Measurements from ENCODE around the gene MED10. TPM values are rescaled to one million over a fixed set of nuclear protein-coding genes. Genes with fewer than 3 reads are reported as not detected.

The MED10 gene
- total RNA-seq, 1 donor from 2014 or later: 38.3 TPM

DNA sequence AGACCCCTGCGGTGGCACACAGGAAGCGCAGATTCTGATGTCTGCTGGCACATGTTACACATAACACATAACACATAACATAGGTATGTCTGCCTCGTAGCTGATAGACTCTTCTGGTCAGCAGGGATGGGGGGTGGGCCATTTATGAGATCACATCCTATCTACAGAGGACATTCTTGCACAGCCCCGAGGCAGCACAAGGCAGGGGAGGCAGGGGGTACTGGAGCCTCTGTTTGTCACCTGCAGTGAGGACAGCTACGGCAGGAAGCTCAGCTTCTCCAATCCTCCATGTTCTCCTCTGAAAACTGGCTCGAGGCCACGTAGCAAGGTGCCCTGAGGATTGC is 16.7 kb upstream of the MED10 start:
- TF ChIP-seq, protein P1, sequence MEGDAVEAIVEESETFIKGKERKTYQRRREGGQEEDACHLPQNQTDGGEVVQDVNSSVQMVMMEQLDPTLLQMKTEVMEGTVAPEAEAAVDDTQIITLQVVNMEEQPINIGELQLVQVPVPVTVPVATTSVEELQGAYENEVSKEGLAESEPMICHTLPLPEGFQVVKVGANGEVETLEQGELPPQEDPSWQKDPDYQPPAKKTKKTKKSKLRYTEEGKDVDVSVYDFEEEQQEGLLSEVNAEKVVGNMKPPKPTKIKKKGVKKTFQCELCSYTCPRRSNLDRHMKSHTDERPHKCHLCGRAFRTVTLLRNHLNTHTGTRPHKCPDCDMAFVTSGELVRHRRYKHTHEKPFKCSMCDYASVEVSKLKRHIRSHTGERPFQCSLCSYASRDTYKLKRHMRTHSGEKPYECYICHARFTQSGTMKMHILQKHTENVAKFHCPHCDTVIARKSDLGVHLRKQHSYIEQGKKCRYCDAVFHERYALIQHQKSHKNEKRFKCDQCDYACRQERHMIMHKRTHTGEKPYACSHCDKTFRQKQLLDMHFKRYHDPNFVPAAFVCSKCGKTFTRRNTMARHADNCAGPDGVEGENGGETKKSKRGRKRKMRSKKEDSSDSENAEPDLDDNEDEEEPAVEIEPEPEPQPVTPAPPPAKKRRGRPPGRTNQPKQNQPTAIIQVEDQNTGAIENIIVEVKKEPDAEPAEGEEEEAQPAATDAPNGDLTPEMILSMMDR (conservative IDR thresholded peaks at IDR 0.05; ENCODE audit: low read depth, low read length): no peak
- H3K4me3 ChIP-seq (ENCODE audit: low read depth, low read length): no peak overlapping the region
- no peak for DNase-seq (ENCODE audit: low read depth)

DNA sequence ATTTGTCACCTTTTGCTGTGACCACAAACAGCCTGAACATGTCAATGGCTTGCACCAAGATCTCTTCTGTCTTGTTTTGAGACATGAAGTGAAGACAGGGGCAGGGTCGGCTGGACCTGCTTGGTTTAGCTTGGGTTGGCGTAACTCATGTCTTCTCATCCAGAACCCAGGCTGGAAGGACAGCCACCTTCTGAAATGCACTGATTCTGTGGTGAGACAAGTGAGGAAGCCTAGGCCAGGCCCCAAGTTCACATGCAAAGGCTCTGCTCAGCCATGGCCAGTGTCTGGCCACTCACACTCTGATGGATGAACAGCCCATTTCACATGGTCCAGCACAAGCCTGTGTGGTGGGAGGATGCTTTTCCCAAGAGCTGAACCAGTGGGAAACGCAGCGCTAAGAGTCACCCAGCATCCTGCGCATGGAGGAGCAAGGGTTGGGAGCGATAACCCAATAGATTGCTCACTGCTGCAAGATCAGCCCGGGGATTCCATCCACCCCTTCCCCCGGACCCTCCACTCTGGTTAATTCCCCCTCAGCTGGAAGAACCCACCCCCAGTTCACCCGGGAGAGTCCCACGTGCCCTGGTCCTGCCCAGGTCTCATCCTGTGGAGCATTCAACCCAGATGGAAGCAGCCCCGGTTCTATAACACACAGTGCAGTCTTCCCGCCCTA is 16.2 kb upstream of the MED10 start:
- no peak overlapping the region for H3K4me3 ChIP-seq (ENCODE audit: low read depth, low read length)
- no peak for DNase-seq (ENCODE audit: low read depth)
- TF ChIP-seq, protein P1 (conservative IDR thresholded peaks at IDR 0.05; ENCODE audit: low read depth, low read length): no peak

DNA sequence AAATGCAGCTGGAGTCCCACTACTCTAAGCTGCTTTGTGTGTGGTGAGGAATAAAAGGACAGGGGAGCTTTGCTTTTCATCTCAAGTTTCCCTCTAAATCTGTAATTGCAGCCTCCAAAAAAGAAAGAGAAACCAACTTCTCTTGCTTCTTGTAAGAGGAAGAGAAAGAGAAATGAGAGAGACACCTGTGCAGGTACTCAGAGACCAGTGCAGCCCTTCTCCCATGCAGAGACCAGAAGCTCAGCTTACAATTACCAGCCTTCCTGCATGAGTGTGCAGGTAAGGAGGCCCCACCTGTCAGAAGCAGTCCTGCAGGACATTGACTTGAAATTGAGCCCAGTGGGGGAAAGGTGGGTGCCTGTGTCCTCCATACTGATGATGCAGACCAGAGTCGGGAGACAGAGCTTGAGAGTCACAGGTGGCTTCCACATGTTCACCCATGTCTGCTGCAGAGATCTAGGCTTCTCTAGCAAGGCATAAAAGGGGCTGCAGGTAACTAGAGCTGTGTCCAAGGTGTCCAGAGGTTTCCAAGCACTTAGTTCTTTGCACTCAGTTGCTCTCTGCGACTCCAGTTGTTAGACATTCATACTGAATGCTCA is 15.3 kb upstream of the MED10 start:
- H3K4me3 ChIP-seq (ENCODE audit: low read depth, low read length): no peak overlapping the region
- TF ChIP-seq, protein P1 (conservative IDR thresholded peaks at IDR 0.05; ENCODE audit: low read depth, low read length): no peak
- DNase-seq (ENCODE audit: low read depth): no peak

DNA sequence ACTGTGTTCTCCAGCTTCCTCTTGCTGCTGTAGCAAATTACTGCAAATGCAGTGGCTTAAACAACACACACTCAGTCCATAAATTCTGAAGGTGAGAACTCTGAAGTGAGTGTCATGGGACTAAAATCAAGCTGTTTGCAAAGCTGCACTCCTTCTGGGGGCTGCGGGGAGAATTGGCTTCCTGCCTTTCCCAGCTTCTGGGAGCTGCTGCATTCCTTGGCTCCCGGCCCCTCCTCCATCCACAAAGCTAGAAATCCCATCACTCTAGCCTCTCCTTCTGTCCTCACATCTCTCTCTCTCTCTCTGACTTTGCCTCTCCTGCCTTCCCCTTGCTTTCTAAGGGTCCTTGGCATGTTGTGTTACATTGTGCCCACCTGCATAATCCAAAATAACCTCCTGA is 14.2 kb upstream of the MED10 start:
- DNase-seq (ENCODE audit: low read depth): no peak
- no peak overlapping the region for H3K4me3 ChIP-seq (ENCODE audit: low read depth, low read length)
- TF ChIP-seq, protein P1 (conservative IDR thresholded peaks at IDR 0.05; ENCODE audit: low read depth, low read length): no peak

DNA sequence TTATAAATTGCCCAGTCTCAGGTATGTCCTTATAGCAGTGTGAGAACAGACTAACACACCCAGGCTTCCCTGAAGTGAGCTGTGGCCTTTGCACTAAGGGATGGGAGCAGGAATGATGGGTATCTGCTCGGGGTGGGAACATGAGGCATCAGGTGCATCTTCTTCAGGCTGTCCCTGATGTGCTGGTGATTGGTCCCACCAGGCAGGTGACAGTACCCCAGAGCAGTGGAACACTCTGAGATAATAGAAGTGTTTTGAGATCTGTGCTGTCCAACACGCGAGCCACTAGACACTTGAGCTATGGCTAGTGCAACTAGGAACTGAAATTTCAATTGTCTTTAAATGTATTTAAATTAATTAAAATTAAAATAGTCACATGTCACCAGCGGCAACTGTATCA is 12.8 kb upstream of the MED10 start:
- TF ChIP-seq, protein P1 (conservative IDR thresholded peaks at IDR 0.05; ENCODE audit: low read depth, low read length): no peak
- no peak overlapping the region for H3K4me3 ChIP-seq (ENCODE audit: low read depth, low read length)
- no peak for DNase-seq (ENCODE audit: low read depth)

DNA sequence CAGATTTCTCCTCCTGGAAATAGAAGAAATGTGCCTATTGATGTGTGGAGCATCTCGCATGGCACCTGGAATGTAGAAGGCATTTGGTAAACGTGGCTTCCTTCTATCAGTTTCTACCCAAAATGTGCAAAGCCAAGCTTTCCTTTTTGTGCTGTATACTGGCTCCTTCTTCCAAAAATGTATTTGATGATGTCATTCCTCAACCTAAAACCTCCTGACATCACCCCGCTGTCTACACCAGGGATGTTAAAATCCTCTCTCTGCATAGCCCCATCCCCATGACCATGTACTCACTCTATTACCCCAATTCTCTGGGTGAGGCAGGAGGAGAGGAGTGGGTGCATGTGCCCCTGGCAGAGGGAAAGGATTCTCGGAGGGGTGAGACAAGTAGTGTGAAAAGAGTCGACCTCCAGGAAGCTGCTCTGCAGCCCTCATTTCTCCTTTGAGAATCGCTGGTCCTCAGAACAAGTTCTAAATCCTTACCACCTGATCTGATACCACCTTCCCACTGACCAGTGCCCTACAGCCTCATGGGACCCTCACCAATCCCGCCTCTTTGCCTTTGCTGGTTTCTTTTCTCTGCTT is 11.7 kb upstream of the MED10 start:
- DNase-seq (ENCODE audit: low read depth): no peak
- no peak overlapping the region for H3K4me3 ChIP-seq (ENCODE audit: low read depth, low read length)
- TF ChIP-seq, protein P1 (conservative IDR thresholded peaks at IDR 0.05; ENCODE audit: low read depth, low read length): no peak

DNA sequence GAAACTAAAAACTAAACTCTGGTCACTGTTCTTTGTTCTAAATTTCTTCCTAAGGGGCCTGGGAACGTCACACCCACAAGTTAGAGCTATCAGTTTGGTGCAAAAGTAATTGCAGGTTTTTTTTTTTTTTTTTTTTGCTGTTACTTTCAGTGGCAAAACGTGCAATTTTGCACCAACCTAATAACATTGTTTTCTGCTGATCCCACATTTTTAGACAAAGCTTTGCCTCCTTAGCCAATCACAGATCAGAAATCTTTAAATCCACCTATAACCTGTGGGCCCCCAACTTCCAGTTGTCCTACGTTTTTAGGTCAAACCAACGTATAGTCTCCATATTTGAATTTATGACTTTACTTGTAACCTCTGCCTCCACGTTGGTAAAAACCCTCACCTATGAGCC is 11.1 kb upstream of the MED10 start:
- TF ChIP-seq, protein P1 (conservative IDR thresholded peaks at IDR 0.05; ENCODE audit: low read depth, low read length): no peak

More for the DNA sequence above, 11.1 kb upstream of the MED10 start:
- H3K4me3 ChIP-seq (ENCODE audit: low read depth, low read length): no peak overlapping the region
- DNase-seq (ENCODE audit: low read depth): no peak

Data from epithelial cell of proximal tubule (primary cell).